Natural killer cell treated with Interleukin-12 subunit alpha and Interleukin-12 subunit beta and Interleukin-15 and Interleukin-18, amount 100 ng/mL, for 72 hours (primary cell): Measurements from ENCODE around the gene SPACA5. TPM values are rescaled to one million over a fixed set of nuclear protein-coding genes. Genes with fewer than 3 reads are reported as not detected.
"Not testable (repeated sequence)": the region's sequence is repeated elsewhere in the genome, so short reads cannot be mapped to it uniquely, and the experiment has no call there.

Source experiments
- ATAC-seq, 2 donors: fragments of 150-1000 bp; cut with Tn5 transposase in 1 of 2; sonication (Bioruptor Pico), chemical (Tn5 transposase) in 1 of 2; 2 replicates each; pipeline ENCODE4 v1.10.0; 2021
- DNase-seq: peaks from one replicate; pipeline ENCODE4 v3.0.0; 2022; ENCODE audit warnings: low spot score
- H3K27ac Mint-ChIP-seq, 2 donors: 1 replicate in 1 of 2; 2 replicates in 1 of 2; pipeline ENCODE4 v1.8.0; 2022; ENCODE audit warnings: mixed read lengths in 2 of 2, mild to moderate bottlenecking in 1 of 2, moderate library complexity in 1 of 2
- H3K27me3 Mint-ChIP-seq, 2 donors: 1 replicate in 1 of 2; 2 replicates in 1 of 2; pipeline ENCODE4 v1.8.0; 2022; ENCODE audit warnings: mixed read lengths in 2 of 2
- H3K36me3 Mint-ChIP-seq: one replicate; pipeline ENCODE4 v1.8.0; 2022; ENCODE audit warnings: mixed read lengths
- H3K4me1 Mint-ChIP-seq, 2 donors: 1 replicate in 1 of 2; 2 replicates in 1 of 2; pipeline ENCODE4 v1.8.0; 2022; ENCODE audit warnings: low read depth in 2 of 2, mixed read lengths in 2 of 2, mild to moderate bottlenecking in 1 of 2
- H3K4me3 Mint-ChIP-seq: one replicate; pipeline ENCODE4 v1.8.0; 2022; ENCODE audit warnings: mixed read lengths
- H3K9me3 Mint-ChIP-seq: 2 replicates; pipeline ENCODE4 v1.8.0; 2022; ENCODE audit warnings: mixed read lengths
- total RNA-seq, 2 donors: library from RNA; stranded (reverse); gene quantifications; one replicate each; pipeline ENCODE4 v1.2.3, GENCODE V29; 2022

SPACA5 gene
- total RNA-seq, 2 donors from 2014 or later, result not detected

GRCh38 chrX:48030237-48030636 is 23.4 kb downstream of the SPACA5 start:
- H3K36me3 Mint-ChIP-seq, result no peaks in the 10 kb centered on the region
- no peak for ATAC-seq
- DNase-seq, result no peak
- H3K4me1 Mint-ChIP-seq, result peaks cover 7 to 8% of the 10 kb centered on the region in 2 donors
- no peaks in the 10 kb centered on the region for H3K27me3 Mint-ChIP-seq
- H3K9me3 Mint-ChIP-seq, result no peaks in the 10 kb centered on the region
- H3K27ac Mint-ChIP-seq, result no peak overlapping the region
- no peak overlapping the region for H3K4me3 Mint-ChIP-seq

- not testable (repeated sequence) for H3K4me3 Mint-ChIP-seq, H3K27ac Mint-ChIP-seq, H3K9me3 Mint-ChIP-seq, H3K36me3 Mint-ChIP-seq, H3K27me3 Mint-ChIP-seq, DNase-seq, H3K4me1 Mint-ChIP-seq, ATAC-seq
Measured at GRCh38 chrX:48030641-48031173, 23.9 kb downstream of the SPACA5 start.

GRCh38 chrX:48035891-48036290 is 29.1 kb downstream of the SPACA5 start:
- Mint-ChIP-seq H3K27me3 (peaks cover 0 to 8% of the 10 kb centered on the region in 2 donors), H3K4me3 (no peak overlapping the region), H3K36me3 (no peaks in the 10 kb centered on the region), H3K9me3 (no peaks in the 10 kb centered on the region), H3K27ac (no peak overlapping the region), H3K4me1 (no peaks in the 10 kb centered on the region)
- DNase-seq, result no peak
- ATAC-seq, result no peak

- Mint-ChIP-seq H3K27me3 (peaks cover 0 to 9% of the 10 kb centered on the region in 2 donors), H3K27ac (no peak overlapping the region), H3K4me1 (no peaks in the 10 kb centered on the region), H3K36me3 (no peaks in the 10 kb centered on the region), H3K4me3 (no peak overlapping the region), H3K9me3 (no peaks in the 10 kb centered on the region)
- no peak for ATAC-seq
- DNase-seq, result no peak
Measured at GRCh38 chrX:48043056-48043455, 36.3 kb downstream of the SPACA5 start.

GRCh38 chrX:48045410-48046311 is 38.9 kb downstream of the SPACA5 start:
- H3K27ac Mint-ChIP-seq, result no peak overlapping the region
- H3K9me3 Mint-ChIP-seq, result no peaks in the 10 kb centered on the region
- H3K36me3 Mint-ChIP-seq, result no peaks in the 10 kb centered on the region
- H3K4me3 Mint-ChIP-seq, result no peak overlapping the region
- DNase-seq (no peak), ATAC-seq (no peak)
- peaks cover 0 to 5% of the 10 kb centered on the region in 2 donors for H3K27me3 Mint-ChIP-seq
- H3K4me1 Mint-ChIP-seq, result no peaks in the 10 kb centered on the region

- Mint-ChIP-seq H3K27me3 (peaks cover 0 to 5% of the 10 kb centered on the region in 2 donors), H3K36me3 (no peaks in the 10 kb centered on the region), H3K4me1 (no peaks in the 10 kb centered on the region), H3K4me3 (no peak overlapping the region), H3K9me3 (no peaks in the 10 kb centered on the region), H3K27ac (no peak overlapping the region)
- DNase-seq, result no peak
- no peak for ATAC-seq
Measured at GRCh38 chrX:48046846-48047245, 40.1 kb downstream of the SPACA5 start.

- Mint-ChIP-seq H3K9me3 (peaks cover 12% of the 10 kb centered on the region), H3K27me3 (no peaks in the 10 kb centered on the region), H3K4me1 (no peaks in the 10 kb centered on the region), H3K4me3 (no peak overlapping the region), H3K27ac (no peak overlapping the region), H3K36me3 (peaks cover 33% of the 10 kb centered on the region)
- ATAC-seq, result peak in 1 of 2 donors; percentile 45
- no peak for DNase-seq
Measured at GRCh38 chrX:48058621-48059295, 52.0 kb downstream of the SPACA5 start.

GRCh38 chrX:48059296-48059639 is 52.5 kb downstream of the SPACA5 start:
- ATAC-seq, result no peak

More at GRCh38 chrX:48059296-48059639, 52.5 kb downstream of the SPACA5 start:
- H3K4me3 Mint-ChIP-seq, result no peak overlapping the region
- no peak overlapping the region for H3K27ac Mint-ChIP-seq
- H3K36me3 Mint-ChIP-seq, result peaks cover 33% of the 10 kb centered on the region
- no peaks in the 10 kb centered on the region for H3K4me1 Mint-ChIP-seq
- no peaks in the 10 kb centered on the region for H3K27me3 Mint-ChIP-seq
- no peak for DNase-seq
- H3K9me3 Mint-ChIP-seq, result peaks cover 12% of the 10 kb centered on the region

Other genes starting within 250 kb of the SPACA5 start
- 10 to 100 TPM; 13.3 to 17.9 TPM for gene ZNF81, start 170.1 kb upstream of the SPACA5 start, total RNA-seq
- gene ZNF182, start 3.0 kb upstream of the SPACA5 start, total RNA-seq, result 1 to 10 TPM; 6.9 to 7.0 TPM
- 1 to 10 TPM in 1 of 2 donors, under 1 TPM in 1; 0.74 to 2.3 TPM for gene ZNF630, start 64.7 kb downstream of the SPACA5 start, total RNA-seq
- gene SPACA5B, start 123.6 kb downstream of the SPACA5 start, total RNA-seq, result not detected
- not detected for gene SSX5, start 189.8 kb downstream of the SPACA5 start, total RNA-seq
- not detected for gene SSX1, start 248.4 kb downstream of the SPACA5 start, total RNA-seq